Activated naive CD4-positive, alpha-beta T cell treated with anti-CD3 and anti-CD28 coated beads, Interleukin-2, amount 50 U/mL, for 24 hours (primary cell): ENCODE measurements around the gene NEUROG2.
"Not testable (repeated sequence)": the region's sequence is repeated elsewhere in the genome, so short reads cannot be mapped to it uniquely, and the experiment has no call there.

Experiments
- H3K27ac Mint-ChIP-seq: one replicate; pipeline ENCODE4 v1.8.0; 2021; ENCODE audit warnings: mild to moderate bottlenecking, mixed read lengths
- H3K27me3 Mint-ChIP-seq: one replicate; pipeline ENCODE4 v1.8.0; 2021; ENCODE audit warnings: mixed read lengths
- H3K36me3 Mint-ChIP-seq: one replicate; pipeline ENCODE4 v1.8.0; 2021; ENCODE audit warnings: mixed read lengths
- H3K4me1 Mint-ChIP-seq: one replicate; pipeline ENCODE4 v1.8.0; 2021; ENCODE audit warnings: mixed read lengths
- H3K4me3 Mint-ChIP-seq: one replicate; pipeline ENCODE4 v1.8.0; 2021; ENCODE audit warnings: mild to moderate bottlenecking, mixed read lengths
- H3K9me3 Mint-ChIP-seq: one replicate; pipeline ENCODE4 v1.8.0; 2021; ENCODE audit warnings: mixed read lengths

The NEUROG2 gene

GRCh38 chr4:112513971-112514646, 1.9 kb downstream of the NEUROG2 start:
- peaks cover 2% of the 10 kb centered on the region for H3K36me3 Mint-ChIP-seq
- peak overlapping the region; percentile 81 for H3K4me3 Mint-ChIP-seq
- peaks cover 66% of the 10 kb centered on the region for H3K4me1 Mint-ChIP-seq
- peaks cover 81% of the 10 kb centered on the region for H3K27me3 Mint-ChIP-seq
- peaks cover 8% of the 10 kb centered on the region for H3K9me3 Mint-ChIP-seq
- H3K27ac Mint-ChIP-seq, result peak overlapping the region; percentile 77

- H3K36me3 Mint-ChIP-seq, result peaks cover 5% of the 10 kb centered on the region
- peaks cover 57% of the 10 kb centered on the region for H3K4me1 Mint-ChIP-seq
Observed at GRCh38 chr4:112511803-112512118, 4.2 kb downstream of the NEUROG2 start.

GRCh38 chr4:112511093-112511802, 4.7 kb downstream of the NEUROG2 start:
- Mint-ChIP-seq H3K9me3 (peaks cover 8% of the 10 kb centered on the region), H3K4me3 (peak overlapping the region; percentile 42), H3K27me3 (peaks cover 80% of the 10 kb centered on the region), H3K36me3 (peaks cover 5% of the 10 kb centered on the region), H3K27ac (peak overlapping the region; percentile 23), H3K4me1 (peaks cover 52% of the 10 kb centered on the region)

More at GRCh38 chr4:112511803-112512118, 4.2 kb downstream of the NEUROG2 start:
- H3K27ac Mint-ChIP-seq, result no peak overlapping the region
- H3K9me3 Mint-ChIP-seq, result peaks cover 8% of the 10 kb centered on the region
- H3K4me3 Mint-ChIP-seq, result no peak overlapping the region
- H3K27me3 Mint-ChIP-seq, result peaks cover 79% of the 10 kb centered on the region

GRCh38 chr4:112510291-112511092, 5.5 kb downstream of the NEUROG2 start:
- peaks cover 8% of the 10 kb centered on the region for H3K9me3 Mint-ChIP-seq
- H3K27ac Mint-ChIP-seq, result no peak overlapping the region
- peaks cover 79% of the 10 kb centered on the region for H3K27me3 Mint-ChIP-seq
- peaks cover 48% of the 10 kb centered on the region for H3K4me1 Mint-ChIP-seq
- H3K36me3 Mint-ChIP-seq, result peaks cover 5% of the 10 kb centered on the region
- peak overlapping the region; percentile 47 for H3K4me3 Mint-ChIP-seq

- Mint-ChIP-seq H3K27me3 (peaks cover 77% of the 10 kb centered on the region), H3K4me1 (peaks cover 39% of the 10 kb centered on the region), H3K9me3 (peaks cover 8% of the 10 kb centered on the region), H3K27ac (peak overlapping the region; percentile 68), H3K36me3 (peaks cover 5% of the 10 kb centered on the region), H3K4me3 (peak overlapping the region; percentile 72)
Observed at GRCh38 chr4:112509243-112510141, 6.5 kb downstream of the NEUROG2 start.

- Mint-ChIP-seq H3K27ac (peak overlapping the region; percentile 48), H3K4me1 (peaks cover 29% of the 10 kb centered on the region), H3K4me3 (no peak overlapping the region), H3K36me3 (peaks cover 3% of the 10 kb centered on the region), H3K9me3 (peaks cover 8% of the 10 kb centered on the region), H3K27me3 (peaks cover 69% of the 10 kb centered on the region)
Observed at GRCh38 chr4:112508356-112508755, 7.6 kb downstream of the NEUROG2 start.

- Mint-ChIP-seq H3K27ac (no peak overlapping the region), H3K27me3 (peaks cover 51% of the 10 kb centered on the region), H3K36me3 (peaks cover 3% of the 10 kb centered on the region), H3K9me3 (no peaks in the 10 kb centered on the region), H3K4me1 (peaks cover 14% of the 10 kb centered on the region), H3K4me3 (no peak overlapping the region)
Observed at GRCh38 chr4:112504807-112505206, 11.2 kb downstream of the NEUROG2 start.

- Mint-ChIP-seq H3K4me1 (no peaks in the 10 kb centered on the region), H3K4me3 (no peak overlapping the region), H3K36me3 (no peaks in the 10 kb centered on the region), H3K9me3 (no peaks in the 10 kb centered on the region), H3K27me3 (peaks cover 36% of the 10 kb centered on the region), H3K27ac (no peak overlapping the region)
Observed at GRCh38 chr4:112502871-112503270, 13.1 kb downstream of the NEUROG2 start.

GRCh38 chr4:112492321-112492720, 23.7 kb downstream of the NEUROG2 start:
- Mint-ChIP-seq H3K27me3 (peaks cover 11% of the 10 kb centered on the region), H3K36me3 (peaks cover 4% of the 10 kb centered on the region), H3K4me3 (no peak overlapping the region), H3K4me1 (no peaks in the 10 kb centered on the region), H3K27ac (no peak overlapping the region), H3K9me3 (peaks cover 14% of the 10 kb centered on the region)

- not testable (repeated sequence) for H3K4me3 Mint-ChIP-seq, H3K27ac Mint-ChIP-seq, H3K4me1 Mint-ChIP-seq, H3K36me3 Mint-ChIP-seq
- H3K9me3 Mint-ChIP-seq, result peaks cover 14% of the 10 kb centered on the region
- H3K27me3 Mint-ChIP-seq, result peaks cover 11% of the 10 kb centered on the region
Observed at GRCh38 chr4:112490808-112491207, 25.2 kb downstream of the NEUROG2 start.

- no peak overlapping the region for H3K27ac Mint-ChIP-seq
Observed at GRCh38 chr4:112485930-112486329, 30.1 kb downstream of the NEUROG2 start.

GRCh38 chr4:112473985-112474384, 42.0 kb downstream of the NEUROG2 start:
- Mint-ChIP-seq H3K9me3 (no peaks in the 10 kb centered on the region), H3K27me3 (peaks cover 8% of the 10 kb centered on the region), H3K4me3 (no peak overlapping the region), H3K27ac (no peak overlapping the region), H3K4me1 (no peaks in the 10 kb centered on the region), H3K36me3 (no peaks in the 10 kb centered on the region)

More at GRCh38 chr4:112485930-112486329, 30.1 kb downstream of the NEUROG2 start:
- H3K4me1 Mint-ChIP-seq, result no peaks in the 10 kb centered on the region
- no peak overlapping the region for H3K4me3 Mint-ChIP-seq
- peaks cover 8% of the 10 kb centered on the region for H3K27me3 Mint-ChIP-seq
- peaks cover 7% of the 10 kb centered on the region for H3K36me3 Mint-ChIP-seq
- peaks cover 6% of the 10 kb centered on the region for H3K9me3 Mint-ChIP-seq

GRCh38 chr4:112472318-112472717, 43.7 kb downstream of the NEUROG2 start:
- peaks cover 8% of the 10 kb centered on the region for H3K27me3 Mint-ChIP-seq
- H3K4me3 Mint-ChIP-seq, result no peak overlapping the region
- H3K27ac Mint-ChIP-seq, result no peak overlapping the region
- H3K4me1 Mint-ChIP-seq, result no peaks in the 10 kb centered on the region
- no peaks in the 10 kb centered on the region for H3K36me3 Mint-ChIP-seq
- no peaks in the 10 kb centered on the region for H3K9me3 Mint-ChIP-seq
